Measurements from ENCODE around the gene RPL36.

Gene RPL36

DNA sequence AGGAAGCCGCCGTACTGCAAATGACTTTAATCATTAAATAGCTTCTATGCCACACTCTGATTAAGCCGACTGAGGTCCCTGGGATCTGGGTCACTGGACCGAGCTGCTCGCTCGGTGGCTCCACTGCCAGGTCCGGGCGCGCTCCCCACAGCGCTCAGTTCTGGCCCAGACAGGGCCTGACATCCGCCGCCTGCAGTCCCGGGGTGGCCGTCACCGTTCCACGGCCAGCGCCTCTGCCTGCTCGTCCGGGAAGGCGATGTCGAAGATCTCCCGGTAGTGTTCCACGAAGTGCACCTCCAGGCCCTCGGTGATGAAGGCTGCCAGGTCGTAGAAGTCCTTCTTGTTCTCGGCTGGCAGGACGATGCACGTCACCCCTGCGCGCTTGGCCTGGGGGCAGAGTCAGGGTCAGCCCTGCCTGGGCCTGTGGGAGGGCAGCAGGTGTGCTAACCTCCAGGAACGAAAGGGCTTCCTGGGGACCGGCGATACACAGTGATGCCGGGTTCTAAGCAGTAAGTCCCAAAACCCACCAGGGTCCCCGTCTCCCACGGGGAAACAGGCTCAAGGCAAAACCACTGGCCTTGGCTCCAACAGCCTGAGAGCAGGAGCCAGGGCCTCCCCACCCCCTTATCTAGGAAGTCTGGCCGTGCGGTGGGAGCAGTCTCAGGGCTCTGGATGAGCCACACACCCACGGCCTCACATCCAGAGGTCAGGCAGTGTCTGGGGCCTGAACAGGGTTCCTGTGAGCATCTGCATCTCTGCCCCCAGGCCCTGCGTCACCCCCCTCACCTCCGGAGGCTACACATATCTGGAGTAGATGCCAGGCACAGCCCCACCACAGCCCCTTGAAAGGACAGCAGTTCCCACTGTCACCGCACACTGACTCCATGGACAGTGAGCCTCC is 2.0 kb downstream of the RPL36 start:
- H3K9me3 ChIP-seq (ENCODE audit: control insufficient read depth, insufficient read depth, low read length): no peaks in the 10 kb centered on the region
- no peaks in the 10 kb centered on the region for H3K27me3 ChIP-seq (ENCODE audit: control insufficient read depth, insufficient read depth, low read length)
- H3K36me3 ChIP-seq (ENCODE audit: control insufficient read depth, insufficient read depth, low read length): peaks cover 60% of the 10 kb centered on the region
- H3K9ac ChIP-seq (ENCODE audit: low read depth, low read length): no peak overlapping the region
- H3K27ac ChIP-seq (ENCODE audit: low read depth, low read length): peak overlapping the region; percentile 41
- peak overlapping the region; percentile 94; the same call in 1 of the 2 replicates for H3K4me3 ChIP-seq (ENCODE audit: low read depth, low read length)
- H3K4me1 ChIP-seq (ENCODE audit: control insufficient read depth, insufficient read depth, low read length): no peaks in the 10 kb centered on the region

- Histone ChIP-seq H3K27ac (ENCODE audit: low read depth, low read length) (peak overlapping the region; percentile 41), H3K9ac (ENCODE audit: low read depth, low read length) (no peak overlapping the region), H3K36me3 (ENCODE audit: control insufficient read depth, insufficient read depth, low read length) (peaks cover 64% of the 10 kb centered on the region), H3K4me1 (ENCODE audit: control insufficient read depth, insufficient read depth, low read length) (no peaks in the 10 kb centered on the region), H3K9me3 (ENCODE audit: control insufficient read depth, insufficient read depth, low read length) (no peaks in the 10 kb centered on the region), H3K4me3 (ENCODE audit: low read depth, low read length) (no peak overlapping the region), H3K27me3 (ENCODE audit: control insufficient read depth, insufficient read depth, low read length) (no peaks in the 10 kb centered on the region)
These were observed 2.7 kb downstream of the RPL36 start for GRCh38 chr19:5692723-5693194.

DNA sequence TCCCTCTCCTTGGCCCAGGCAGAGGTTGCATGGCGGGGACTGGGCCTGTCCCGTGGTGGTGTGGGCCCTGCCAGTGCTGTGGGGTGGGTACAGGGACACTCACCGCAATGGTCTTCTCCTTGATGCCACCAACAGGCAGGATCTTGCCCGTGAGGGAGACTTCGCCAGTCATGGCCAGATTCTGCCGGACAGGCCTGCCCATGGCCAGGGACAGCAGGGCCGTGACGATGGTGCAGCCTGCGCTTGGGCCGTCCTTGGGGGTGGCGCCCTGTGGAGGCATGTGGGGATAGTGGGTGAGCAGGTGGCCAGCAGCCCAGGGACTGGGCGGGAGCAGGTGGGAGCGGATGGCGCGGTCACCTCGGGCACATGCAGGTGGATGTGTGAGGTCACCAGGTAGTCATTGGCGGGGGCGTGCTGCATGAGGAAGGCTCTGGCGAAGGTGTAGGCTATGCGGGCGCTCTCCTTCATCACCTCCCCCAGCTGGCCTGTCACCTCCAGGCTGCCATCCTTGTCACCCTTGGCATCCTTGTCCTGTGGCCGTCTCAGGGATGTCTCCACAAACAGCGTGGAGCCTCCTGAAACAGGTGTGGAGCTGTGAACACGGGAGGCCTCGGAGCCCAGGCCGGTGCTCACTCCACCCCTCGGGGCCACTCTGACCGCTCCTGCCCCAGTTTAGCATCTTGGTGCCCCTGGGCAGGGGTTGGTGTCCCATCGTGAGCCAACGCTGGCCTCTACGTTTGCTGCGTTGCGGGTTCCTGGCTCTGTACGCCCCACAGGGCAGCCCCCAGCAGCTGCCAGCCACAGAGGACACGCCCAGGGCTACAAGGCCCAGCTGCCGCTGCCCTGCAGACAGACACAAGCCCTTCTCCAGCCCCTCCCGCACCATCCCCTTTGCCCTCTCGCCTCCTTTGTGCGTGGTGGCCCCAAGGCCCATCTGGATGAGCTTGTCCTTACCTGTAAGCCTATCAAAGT is 3.4 kb downstream of the RPL36 start:
- Histone ChIP-seq H3K9me3 (ENCODE audit: control insufficient read depth, insufficient read depth, low read length) (no peaks in the 10 kb centered on the region), H3K27me3 (ENCODE audit: control insufficient read depth, insufficient read depth, low read length) (no peaks in the 10 kb centered on the region), H3K36me3 (ENCODE audit: control insufficient read depth, insufficient read depth, low read length) (peaks cover 69% of the 10 kb centered on the region), H3K4me3 (ENCODE audit: low read depth, low read length) (no peak overlapping the region), H3K9ac (ENCODE audit: low read depth, low read length) (no peak overlapping the region), H3K4me1 (ENCODE audit: control insufficient read depth, insufficient read depth, low read length) (no peaks in the 10 kb centered on the region), H3K27ac (ENCODE audit: low read depth, low read length) (no peak overlapping the region)

DNA sequence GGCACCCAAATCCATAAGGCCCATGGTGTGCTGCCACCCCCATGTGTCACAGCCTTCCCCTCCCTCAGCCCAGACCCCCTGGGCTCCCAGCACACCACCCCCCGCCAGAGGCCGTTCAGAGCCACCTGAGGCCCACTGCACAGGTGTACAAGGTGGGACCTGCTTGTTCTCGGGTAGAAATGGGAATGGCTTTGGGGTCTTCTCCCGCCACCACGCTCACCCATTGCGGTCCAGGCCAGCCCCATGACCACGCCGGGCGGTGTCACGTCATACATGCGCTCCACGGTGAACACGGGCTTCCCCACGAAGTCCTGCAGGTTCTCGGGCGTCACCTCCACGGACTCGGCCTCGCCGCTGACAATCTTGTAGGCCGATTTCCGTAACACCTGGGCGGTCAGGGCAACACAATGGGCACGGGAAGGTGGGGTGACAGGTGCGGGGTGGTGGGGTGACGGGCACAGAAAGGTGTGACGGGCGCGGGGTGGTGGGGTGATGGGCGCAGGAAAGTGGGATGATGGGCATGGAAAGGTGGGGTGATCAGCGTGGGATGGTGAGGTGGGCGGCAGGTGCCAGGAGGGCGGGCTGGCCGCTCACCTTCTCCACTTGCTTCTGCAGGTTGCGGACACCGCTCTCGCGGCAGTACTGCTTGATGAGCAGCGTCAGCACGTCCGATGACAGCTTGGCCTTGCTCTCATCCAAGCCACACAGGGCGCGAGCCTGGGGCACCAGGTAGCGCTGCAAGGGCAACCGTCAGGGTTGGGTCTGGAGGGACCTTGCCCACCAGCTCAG is 4.3 kb downstream of the RPL36 start:
- no peak overlapping the region for H3K4me3 ChIP-seq (ENCODE audit: low read depth, low read length)
- no peak overlapping the region for H3K9ac ChIP-seq (ENCODE audit: low read depth, low read length)
- peaks cover 78% of the 10 kb centered on the region for H3K36me3 ChIP-seq (ENCODE audit: control insufficient read depth, insufficient read depth, low read length)
- no peaks in the 10 kb centered on the region for H3K4me1 ChIP-seq (ENCODE audit: control insufficient read depth, insufficient read depth, low read length)
- H3K9me3 ChIP-seq (ENCODE audit: control insufficient read depth, insufficient read depth, low read length): no peaks in the 10 kb centered on the region
- H3K27me3 ChIP-seq (ENCODE audit: control insufficient read depth, insufficient read depth, low read length): no peaks in the 10 kb centered on the region
- no peak overlapping the region for H3K27ac ChIP-seq (ENCODE audit: low read depth, low read length)

DNA sequence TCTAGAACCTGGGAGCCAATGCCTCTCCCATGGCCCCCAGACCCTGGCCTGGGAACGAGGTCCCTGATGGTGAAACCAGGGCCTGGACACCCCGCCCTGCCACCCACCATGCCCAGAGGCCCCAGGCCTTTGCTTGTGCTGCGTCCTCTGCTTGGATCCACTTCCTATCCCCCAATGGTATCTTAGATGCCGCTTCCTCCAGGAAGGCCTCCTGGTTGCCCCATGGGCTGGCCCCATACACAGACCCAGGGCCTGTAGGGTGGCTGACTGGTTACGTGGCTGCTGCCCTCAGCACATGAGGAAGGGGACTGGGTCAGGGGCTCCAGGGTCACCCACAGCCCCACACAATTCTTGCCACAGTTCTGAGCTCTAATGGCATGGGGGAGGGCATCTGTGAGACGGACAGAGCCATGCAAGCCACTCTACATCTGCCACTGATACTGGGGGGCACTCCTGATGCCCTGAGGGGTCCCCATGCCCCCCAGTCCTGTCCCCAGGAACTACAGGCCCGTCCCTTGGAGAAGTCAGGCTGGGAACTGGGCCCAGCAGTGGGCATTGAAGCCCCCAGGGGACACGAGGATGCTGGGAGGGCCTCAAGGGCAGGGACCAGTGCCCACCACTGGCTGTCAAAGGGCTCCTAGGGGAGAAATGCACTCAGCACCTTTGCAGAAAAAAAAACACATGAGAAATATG is 5.0 kb downstream of the RPL36 start:
- no peak overlapping the region for H3K4me3 ChIP-seq (ENCODE audit: low read depth, low read length)
- H3K9ac ChIP-seq (ENCODE audit: low read depth, low read length): no peak overlapping the region
- H3K4me1 ChIP-seq (ENCODE audit: control insufficient read depth, insufficient read depth, low read length): no peaks in the 10 kb centered on the region
- H3K9me3 ChIP-seq (ENCODE audit: control insufficient read depth, insufficient read depth, low read length): no peaks in the 10 kb centered on the region
- no peaks in the 10 kb centered on the region for H3K27me3 ChIP-seq (ENCODE audit: control insufficient read depth, insufficient read depth, low read length)
- peaks cover 85% of the 10 kb centered on the region for H3K36me3 ChIP-seq (ENCODE audit: control insufficient read depth, insufficient read depth, low read length)
- H3K27ac ChIP-seq (ENCODE audit: low read depth, low read length): no peak overlapping the region

- no peak overlapping the region for H3K9ac ChIP-seq (ENCODE audit: low read depth, low read length)
- no peak overlapping the region for H3K4me3 ChIP-seq (ENCODE audit: low read depth, low read length)
- H3K27me3 ChIP-seq (ENCODE audit: control insufficient read depth, insufficient read depth, low read length): no peaks in the 10 kb centered on the region
- H3K4me1 ChIP-seq (ENCODE audit: control insufficient read depth, insufficient read depth, low read length): no peaks in the 10 kb centered on the region
- no peaks in the 10 kb centered on the region for H3K9me3 ChIP-seq (ENCODE audit: control insufficient read depth, insufficient read depth, low read length)
- peaks cover 92% of the 10 kb centered on the region for H3K36me3 ChIP-seq (ENCODE audit: control insufficient read depth, insufficient read depth, low read length)
- peak overlapping the region; percentile 20 for H3K27ac ChIP-seq (ENCODE audit: low read depth, low read length)
These were observed 5.6 kb downstream of the RPL36 start for GRCh38 chr19:5695649-5696195.

DNA sequence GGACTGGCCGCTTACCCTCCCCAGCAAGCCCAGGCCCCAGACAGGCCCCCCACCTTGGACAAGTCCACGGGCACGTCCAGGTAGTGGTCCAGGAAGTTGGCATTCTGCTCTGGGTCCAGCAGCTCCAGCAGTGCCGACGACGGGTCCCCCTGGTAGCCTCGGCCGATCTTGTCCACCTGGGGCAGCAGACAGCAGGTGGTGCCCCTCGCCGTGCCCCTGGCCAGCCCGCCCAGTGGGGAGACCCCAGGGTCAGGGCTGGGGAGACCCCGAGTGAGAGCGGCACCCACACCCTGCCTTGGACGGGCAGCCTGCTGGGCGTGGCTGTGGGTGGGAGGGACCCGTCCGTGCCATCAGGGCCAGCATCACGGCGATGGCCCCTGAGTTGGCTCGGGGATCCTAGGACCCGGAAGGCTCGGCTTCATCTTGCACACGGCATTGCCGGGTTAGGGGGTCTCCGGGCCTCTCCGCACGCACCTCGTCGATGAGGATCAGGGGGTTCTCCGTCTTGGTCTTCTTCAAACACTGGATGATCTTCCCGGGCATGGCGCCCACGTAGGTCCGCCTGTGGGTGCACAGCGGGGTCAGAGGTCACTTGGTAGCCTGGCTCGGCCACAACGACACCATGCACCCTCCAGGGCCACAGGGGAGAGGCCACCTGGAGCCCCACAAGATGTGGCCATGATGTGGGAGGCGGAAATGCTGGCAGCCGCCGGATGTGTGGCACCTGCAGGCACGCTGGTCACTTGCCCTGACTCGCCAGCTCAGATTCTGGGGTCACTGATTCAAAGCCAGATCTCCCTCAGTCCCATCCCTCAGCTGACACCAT is 6.3 kb downstream of the RPL36 start:
- Histone ChIP-seq H3K27ac (ENCODE audit: low read depth, low read length) (no peak overlapping the region), H3K9me3 (ENCODE audit: control insufficient read depth, insufficient read depth, low read length) (no peaks in the 10 kb centered on the region), H3K9ac (ENCODE audit: low read depth, low read length) (no peak overlapping the region), H3K4me3 (ENCODE audit: low read depth, low read length) (no peak overlapping the region), H3K36me3 (ENCODE audit: control insufficient read depth, insufficient read depth, low read length) (peaks cover 94% of the 10 kb centered on the region), H3K27me3 (ENCODE audit: control insufficient read depth, insufficient read depth, low read length) (no peaks in the 10 kb centered on the region), H3K4me1 (ENCODE audit: control insufficient read depth, insufficient read depth, low read length) (no peaks in the 10 kb centered on the region)

GRCh38 chr19:5697022-5697889 is 7.2 kb downstream of the RPL36 start:
- peaks cover 86% of the 10 kb centered on the region for H3K36me3 ChIP-seq (ENCODE audit: control insufficient read depth, insufficient read depth, low read length)
- no peaks in the 10 kb centered on the region for H3K4me1 ChIP-seq (ENCODE audit: control insufficient read depth, insufficient read depth, low read length)
- no peak overlapping the region for H3K9ac ChIP-seq (ENCODE audit: low read depth, low read length)
- no peaks in the 10 kb centered on the region for H3K9me3 ChIP-seq (ENCODE audit: control insufficient read depth, insufficient read depth, low read length)
- no peak overlapping the region for H3K4me3 ChIP-seq (ENCODE audit: low read depth, low read length)
- no peaks in the 10 kb centered on the region for H3K27me3 ChIP-seq (ENCODE audit: control insufficient read depth, insufficient read depth, low read length)
- H3K27ac ChIP-seq (ENCODE audit: low read depth, low read length): peak overlapping the region; percentile 61
